ENCODE measurements around the gene KCNJ13.

The KCNJ13 gene

DNA sequence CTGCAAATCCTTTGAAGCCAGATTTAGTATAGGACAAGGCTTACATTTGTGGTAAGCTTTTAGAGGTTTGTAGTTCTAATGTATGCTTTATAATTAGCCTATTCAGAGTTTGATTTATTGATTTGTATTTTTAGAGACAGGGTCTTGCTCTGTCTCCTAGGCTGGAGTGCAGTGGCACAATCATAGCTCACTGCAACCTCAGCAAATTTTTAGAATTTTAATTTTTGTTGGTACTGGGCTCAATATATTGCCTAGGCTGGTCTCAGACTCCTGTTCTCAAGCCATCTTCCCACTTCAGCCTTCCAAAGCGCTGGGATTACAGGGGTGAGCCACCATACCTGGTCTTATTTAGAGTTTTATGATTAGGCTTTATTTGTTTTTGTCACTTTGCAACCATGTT, 4.5 kb downstream of the KCNJ13 start:
- no peak for TF ChIP-seq EZH2 (optimal IDR thresholded peaks at IDR 0.05; ENCODE audit: low read depth, low read length)
- TF ChIP-seq, protein P1, sequence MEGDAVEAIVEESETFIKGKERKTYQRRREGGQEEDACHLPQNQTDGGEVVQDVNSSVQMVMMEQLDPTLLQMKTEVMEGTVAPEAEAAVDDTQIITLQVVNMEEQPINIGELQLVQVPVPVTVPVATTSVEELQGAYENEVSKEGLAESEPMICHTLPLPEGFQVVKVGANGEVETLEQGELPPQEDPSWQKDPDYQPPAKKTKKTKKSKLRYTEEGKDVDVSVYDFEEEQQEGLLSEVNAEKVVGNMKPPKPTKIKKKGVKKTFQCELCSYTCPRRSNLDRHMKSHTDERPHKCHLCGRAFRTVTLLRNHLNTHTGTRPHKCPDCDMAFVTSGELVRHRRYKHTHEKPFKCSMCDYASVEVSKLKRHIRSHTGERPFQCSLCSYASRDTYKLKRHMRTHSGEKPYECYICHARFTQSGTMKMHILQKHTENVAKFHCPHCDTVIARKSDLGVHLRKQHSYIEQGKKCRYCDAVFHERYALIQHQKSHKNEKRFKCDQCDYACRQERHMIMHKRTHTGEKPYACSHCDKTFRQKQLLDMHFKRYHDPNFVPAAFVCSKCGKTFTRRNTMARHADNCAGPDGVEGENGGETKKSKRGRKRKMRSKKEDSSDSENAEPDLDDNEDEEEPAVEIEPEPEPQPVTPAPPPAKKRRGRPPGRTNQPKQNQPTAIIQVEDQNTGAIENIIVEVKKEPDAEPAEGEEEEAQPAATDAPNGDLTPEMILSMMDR (IDR thresholded peaks at IDR 0.05; ENCODE audit: low read length): no peak
- no peak for TF ChIP-seq EZH2phosphoT487 (IDR thresholded peaks at IDR 0.05; ENCODE audit: low read length)
- no peak overlapping the region for H3K27ac ChIP-seq (ENCODE audit: low read length)
- no peaks in the 10 kb centered on the region for H3K9me3 ChIP-seq (replicated peaks; ENCODE audit: insufficient read depth, low read length)
- peaks cover 6% of the 10 kb centered on the region; the same call in 1 of the 2 replicates for H3K79me2 ChIP-seq (ENCODE audit: low read length)
- H3F3A ChIP-seq (ENCODE audit: insufficient read depth, low read length): no peaks in the 10 kb centered on the region
- DNase-seq: no peak
- no peak overlapping the region for H2AFZ ChIP-seq (ENCODE audit: low read length)
- no peak overlapping the region for H3K4me3 ChIP-seq (ENCODE audit: low read length)
- no peaks in the 10 kb centered on the region for H4K20me1 ChIP-seq (ENCODE audit: insufficient read depth, low read length)
- H3K9me2 ChIP-seq (replicated peaks; ENCODE audit: insufficient read depth, low read length): no peaks in the 10 kb centered on the region
- no peaks in the 10 kb centered on the region for H3K27me3 ChIP-seq (replicated peaks; ENCODE audit: insufficient read depth, low read length)
- no peak overlapping the region for H3K9ac ChIP-seq (ENCODE audit: low read length)
- H3K4me1 ChIP-seq (ENCODE audit: low read length): no peaks in the 10 kb centered on the region
- H3K36me3 ChIP-seq (replicated peaks; ENCODE audit: insufficient read depth, low read length): no peaks in the 10 kb centered on the region; the same call in 1 of the 2 replicates
- no peak overlapping the region for H3K4me2 ChIP-seq (ENCODE audit: low read depth, low read length)

DNA sequence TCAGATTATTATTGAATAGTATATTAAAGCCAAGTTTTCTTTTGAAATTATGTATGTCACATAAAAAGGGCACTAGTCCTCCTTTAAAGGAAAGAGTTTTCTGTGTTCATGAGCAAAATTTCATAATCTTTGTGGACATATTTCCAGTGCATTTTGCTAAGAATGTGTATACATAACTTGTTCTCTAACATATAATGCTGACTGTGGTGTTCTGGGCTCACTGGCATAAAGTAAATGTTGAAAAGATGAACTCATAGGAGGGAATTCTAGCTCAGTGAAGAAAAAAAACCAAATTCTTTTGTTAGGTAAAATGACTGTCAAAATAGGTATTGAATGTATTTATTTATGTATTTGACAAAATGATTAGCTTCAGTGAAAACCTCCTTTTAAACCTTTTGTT, 6.2 kb downstream of the KCNJ13 start:
- no peak overlapping the region for H3K9ac ChIP-seq (ENCODE audit: low read length)
- H3K79me2 ChIP-seq (ENCODE audit: low read length): peaks cover 6% of the 10 kb centered on the region; the same call in 1 of the 2 replicates
- H3K27ac ChIP-seq (ENCODE audit: low read length): no peak overlapping the region
- no peak for DNase-seq
- H2AFZ ChIP-seq (ENCODE audit: low read length): no peak overlapping the region
- no peaks in the 10 kb centered on the region for H3K9me3 ChIP-seq (replicated peaks; ENCODE audit: insufficient read depth, low read length)
- no peaks in the 10 kb centered on the region for H3K27me3 ChIP-seq (replicated peaks; ENCODE audit: insufficient read depth, low read length)
- no peak overlapping the region for H3K4me2 ChIP-seq (ENCODE audit: low read depth, low read length)
- no peak overlapping the region for H3K4me3 ChIP-seq (ENCODE audit: low read length)
- H4K20me1 ChIP-seq (ENCODE audit: insufficient read depth, low read length): no peaks in the 10 kb centered on the region; the same call in 1 of the 2 replicates
- peaks cover 14% of the 10 kb centered on the region for H3K4me1 ChIP-seq (ENCODE audit: low read length)
- H3K9me2 ChIP-seq (replicated peaks; ENCODE audit: insufficient read depth, low read length): no peaks in the 10 kb centered on the region
- no peaks in the 10 kb centered on the region; the same call in 1 of the 2 replicates for H3K36me3 ChIP-seq (replicated peaks; ENCODE audit: insufficient read depth, low read length)
- peaks cover 12% of the 10 kb centered on the region for H3F3A ChIP-seq (ENCODE audit: insufficient read depth, low read length)
- TF ChIP-seq EZH2 (optimal IDR thresholded peaks at IDR 0.05; ENCODE audit: low read depth, low read length) (no peak), EZH2phosphoT487 (IDR thresholded peaks at IDR 0.05; ENCODE audit: low read length) (no peak)
- TF ChIP-seq, protein P1 (IDR thresholded peaks at IDR 0.05; ENCODE audit: low read length): no peak

DNA sequence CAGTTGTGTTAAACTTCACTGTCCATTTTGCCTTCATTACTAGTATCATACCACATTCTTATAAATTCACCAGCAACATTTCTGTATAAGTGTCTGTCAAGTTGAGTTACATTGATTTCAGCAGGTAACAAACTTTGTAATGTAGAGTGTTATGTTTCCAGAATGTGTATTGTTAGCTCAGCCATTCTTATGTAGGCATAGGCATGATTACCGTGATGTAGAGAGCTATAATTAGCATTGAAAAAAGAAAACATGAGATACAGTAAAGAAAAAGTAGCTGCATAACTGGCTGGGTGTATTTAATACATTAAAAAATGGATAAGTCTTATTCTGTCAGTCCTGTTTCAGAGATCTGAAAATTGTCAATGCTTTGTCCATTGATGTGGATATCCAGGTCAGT, 8.5 kb downstream of the KCNJ13 start:
- H3K9ac ChIP-seq (ENCODE audit: low read length): no peak overlapping the region
- H3K4me2 ChIP-seq (ENCODE audit: low read depth, low read length): no peak overlapping the region
- no peaks in the 10 kb centered on the region for H3K9me2 ChIP-seq (replicated peaks; ENCODE audit: insufficient read depth, low read length)
- H4K20me1 ChIP-seq (ENCODE audit: insufficient read depth, low read length): no peaks in the 10 kb centered on the region; the same call in 1 of the 2 replicates
- no peak overlapping the region for H3K4me3 ChIP-seq (ENCODE audit: low read length)
- no peak for DNase-seq
- H3K36me3 ChIP-seq (replicated peaks; ENCODE audit: insufficient read depth, low read length): no peaks in the 10 kb centered on the region; the same call in 1 of the 2 replicates
- H3K79me2 ChIP-seq (ENCODE audit: low read length): peaks cover 6% of the 10 kb centered on the region; the same call in 1 of the 2 replicates
- H2AFZ ChIP-seq (ENCODE audit: low read length): no peak overlapping the region
- H3K27ac ChIP-seq (ENCODE audit: low read length): no peak overlapping the region
- peaks cover 14% of the 10 kb centered on the region for H3K4me1 ChIP-seq (ENCODE audit: low read length)
- TF ChIP-seq, protein P1 (IDR thresholded peaks at IDR 0.05; ENCODE audit: low read length): no peak
- no peak for TF ChIP-seq EZH2 (optimal IDR thresholded peaks at IDR 0.05; ENCODE audit: low read depth, low read length)
- no peak for TF ChIP-seq EZH2phosphoT487 (IDR thresholded peaks at IDR 0.05; ENCODE audit: low read length)
- H3F3A ChIP-seq (ENCODE audit: insufficient read depth, low read length): peaks cover 12% of the 10 kb centered on the region
- H3K9me3 ChIP-seq (replicated peaks; ENCODE audit: insufficient read depth, low read length): no peaks in the 10 kb centered on the region
- no peaks in the 10 kb centered on the region for H3K27me3 ChIP-seq (replicated peaks; ENCODE audit: insufficient read depth, low read length)
